Suprapubic skin (tissue), 4 donors: ENCODE results near the gene ASIP. TPM values are rescaled to one million over a fixed set of nuclear protein-coding genes. Genes with fewer than 3 reads are reported as not detected.
A peak's percentile ranks its signal among the peaks of the same experiment; 100 is the strongest.
"Not testable (repeated sequence)": the region's sequence is repeated elsewhere in the genome, so short reads cannot be mapped to it uniquely, and the experiment has no call there.

ENCODE experiments used
- DNase-seq, 2 donors: peaks; one replicate each; pipeline ENCODE4 v3.0.0-alpha.2; 2019; ENCODE audit warnings: low spot score in 2 of 2
- H3K27ac ChIP-seq: fragments of 200-600 bp; sonication (generic); one replicate; pipeline ENCODE4 v1.5.1; 2019
- H3K27me3 ChIP-seq: fragments of 200-600 bp; sonication (generic); one replicate; pipeline ENCODE4 v1.5.1; 2019
- H3K36me3 ChIP-seq: fragments of 200-600 bp; sonication (generic); one replicate; pipeline ENCODE4 v1.5.1; 2019
- H3K4me1 ChIP-seq: fragments of 200-600 bp; sonication (generic); one replicate; pipeline ENCODE4 v1.5.1; 2019
- H3K4me3 ChIP-seq: fragments of 200-600 bp; sonication (generic); one replicate; pipeline ENCODE4 v1.5.1; 2019; ENCODE audit warnings: mild to moderate bottlenecking
- H3K9me3 ChIP-seq: fragments of 200-600 bp; sonication (generic); one replicate; pipeline ENCODE4 v1.5.1; 2019
- EP300 ChIP-seq: sonication (generic); formaldehyde crosslinking; IDR thresholded peaks from one replicate; pipeline ENCODE4 v1.6.1; 2017; ENCODE audit warnings: antibody characterized with exemption
- POLR2A ChIP-seq, 2 donors: fragments of 450-650 bp; IDR thresholded peaks; one replicate each; pipeline ENCODE4 v1.6.1; 2017; ENCODE audit warnings: antibody characterized with exemption in 2 of 2, mild to moderate bottlenecking in 2 of 2, moderate library complexity in 2 of 2
- POLR2AphosphoS5 ChIP-seq, 3 donors: sonication (generic); formaldehyde crosslinking; IDR thresholded peaks; one replicate each; pipeline ENCODE4 v1.6.1; 2017; ENCODE audit warnings: antibody characterized with exemption in 3 of 3
- WGBS: methylation state at CpG from one replicate; pipeline ENCODE4 v1.1.5; 2018; 5-methylcytosine and 5-hydroxymethylcytosine counted together
- total RNA-seq, 4 donors: library from RNA; depleted of rRNA; stranded (reverse); fragments of >200 nt; gene quantifications; one replicate each; pipeline ENCODE4 v1.1.0, GENCODE V29; 2016
- TF ChIP-seq, protein P1 (sequence below), 2 donors: fragments of 200-600 bp in 1 of 2; fragments of 450-650 bp in 1 of 2; sonication (generic) in 1 of 2; IDR thresholded peaks; one replicate each; pipeline ENCODE4 v1.5.1; 2016 to 2019; ENCODE audit warnings: antibody characterized with exemption in 2 of 2, mild to moderate bottlenecking in 1 of 2, moderate library complexity in 1 of 2

ASIP gene
- total RNA-seq, 4 donors from 2014 or later: not detected

DNA sequence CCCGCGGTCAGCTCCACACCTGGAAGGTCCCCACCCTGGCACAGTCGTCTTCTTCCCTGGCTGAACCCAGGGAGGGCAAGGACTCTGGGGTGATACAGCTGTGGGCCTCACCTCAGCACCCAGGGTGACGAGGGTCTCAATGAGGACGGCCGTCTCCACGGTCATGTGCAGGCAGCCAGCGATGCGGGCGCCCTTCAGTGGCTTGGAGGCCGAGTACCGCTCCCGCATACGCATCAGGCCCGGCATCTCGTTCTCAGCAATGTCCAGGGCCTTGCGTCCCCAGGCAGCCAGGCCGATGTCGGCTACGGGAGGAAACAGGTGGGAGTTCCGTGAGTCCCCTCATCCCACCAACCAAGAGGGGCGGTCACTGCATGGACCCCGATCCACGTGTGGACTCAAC, 54.1 kb downstream of the ASIP start:
- Histone ChIP-seq H3K27me3 (no peaks in the 10 kb centered on the region), H3K4me3 (no peak overlapping the region), H3K4me1 (no peaks in the 10 kb centered on the region), H3K9me3 (no peaks in the 10 kb centered on the region), H3K27ac (no peak overlapping the region), H3K36me3 (peaks cover 48% of the 10 kb centered on the region)
- no peak for DNase-seq
- 100% methylated on average over 1 of the region's 24 CpGs for WGBS
- TF ChIP-seq POLR2AphosphoS5 (IDR thresholded peaks at IDR 0.05) (no peak), POLR2A (IDR thresholded peaks at IDR 0.05) (no peak), EP300 (no peak)
- TF ChIP-seq, protein P1, sequence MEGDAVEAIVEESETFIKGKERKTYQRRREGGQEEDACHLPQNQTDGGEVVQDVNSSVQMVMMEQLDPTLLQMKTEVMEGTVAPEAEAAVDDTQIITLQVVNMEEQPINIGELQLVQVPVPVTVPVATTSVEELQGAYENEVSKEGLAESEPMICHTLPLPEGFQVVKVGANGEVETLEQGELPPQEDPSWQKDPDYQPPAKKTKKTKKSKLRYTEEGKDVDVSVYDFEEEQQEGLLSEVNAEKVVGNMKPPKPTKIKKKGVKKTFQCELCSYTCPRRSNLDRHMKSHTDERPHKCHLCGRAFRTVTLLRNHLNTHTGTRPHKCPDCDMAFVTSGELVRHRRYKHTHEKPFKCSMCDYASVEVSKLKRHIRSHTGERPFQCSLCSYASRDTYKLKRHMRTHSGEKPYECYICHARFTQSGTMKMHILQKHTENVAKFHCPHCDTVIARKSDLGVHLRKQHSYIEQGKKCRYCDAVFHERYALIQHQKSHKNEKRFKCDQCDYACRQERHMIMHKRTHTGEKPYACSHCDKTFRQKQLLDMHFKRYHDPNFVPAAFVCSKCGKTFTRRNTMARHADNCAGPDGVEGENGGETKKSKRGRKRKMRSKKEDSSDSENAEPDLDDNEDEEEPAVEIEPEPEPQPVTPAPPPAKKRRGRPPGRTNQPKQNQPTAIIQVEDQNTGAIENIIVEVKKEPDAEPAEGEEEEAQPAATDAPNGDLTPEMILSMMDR (IDR thresholded peaks at IDR 0.05): no peak

DNA sequence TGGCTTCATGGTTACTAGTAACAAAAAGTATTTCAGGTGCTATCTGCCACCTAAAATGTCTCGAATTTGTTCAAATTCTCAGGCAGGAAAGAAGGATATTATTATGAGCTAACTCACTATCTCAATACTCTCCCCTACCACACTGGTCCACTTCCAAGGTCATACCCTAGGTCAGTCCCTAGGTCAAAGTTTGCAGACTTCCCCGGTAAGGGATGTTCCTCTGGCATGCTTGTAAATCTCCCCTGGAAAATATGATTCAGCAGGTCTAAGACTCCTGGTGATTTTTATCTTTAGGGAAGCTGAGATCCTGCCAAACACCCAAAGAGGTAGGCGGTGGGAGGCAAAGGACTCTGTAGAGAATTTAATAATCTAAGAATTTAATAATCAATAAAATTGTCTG, 55.2 kb downstream of the ASIP start:
- H3K27ac ChIP-seq: no peak overlapping the region
- H3K4me1 ChIP-seq: peaks cover 7% of the 10 kb centered on the region
- no peak for DNase-seq
- 72% methylated on average over 3 of the region's 3 CpGs for WGBS
- no peak overlapping the region for H3K4me3 ChIP-seq
- no peaks in the 10 kb centered on the region for H3K27me3 ChIP-seq
- TF ChIP-seq, protein P1 (IDR thresholded peaks at IDR 0.05): no peak
- TF ChIP-seq POLR2AphosphoS5 (IDR thresholded peaks at IDR 0.05): no peak
- no peak for TF ChIP-seq POLR2A (IDR thresholded peaks at IDR 0.05)
- no peak for TF ChIP-seq EP300
- H3K9me3 ChIP-seq: no peaks in the 10 kb centered on the region
- H3K36me3 ChIP-seq: peaks cover 36% of the 10 kb centered on the region

DNA sequence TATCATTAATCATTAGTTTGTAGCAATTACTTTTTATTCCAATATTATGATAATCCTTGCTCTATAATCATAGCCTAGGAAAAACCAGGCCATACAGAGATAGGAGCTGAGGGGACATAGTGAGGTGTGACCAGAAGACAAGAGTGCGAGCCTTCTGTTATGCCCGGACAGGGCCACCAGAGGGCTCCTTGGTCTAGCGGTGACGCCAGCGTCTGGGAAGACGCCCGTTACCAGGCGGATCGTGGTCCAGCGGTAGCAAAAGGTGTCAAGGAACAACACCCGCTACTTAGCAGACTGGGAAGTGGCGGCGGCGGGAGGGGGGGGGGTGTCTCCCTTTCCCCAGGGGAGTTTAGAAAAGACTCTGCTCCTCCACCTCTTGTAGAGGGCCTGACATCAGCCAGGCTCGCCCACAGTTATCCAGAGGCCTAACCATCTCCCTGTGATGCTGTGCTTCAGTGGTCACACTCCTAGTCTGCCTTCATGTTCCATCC, 57.1 kb downstream of the ASIP start:
- DNase-seq, H3K27ac ChIP-seq, H3K27me3 ChIP-seq, H3K4me3 ChIP-seq, H3K9me3 ChIP-seq: not testable (repeated sequence)
- peaks cover 20% of the 10 kb centered on the region for H3K36me3 ChIP-seq
- 77% methylated on average over 5 of the region's 15 CpGs for WGBS
- peaks cover 19% of the 10 kb centered on the region for H3K4me1 ChIP-seq
- TF ChIP-seq, protein P1 (IDR thresholded peaks at IDR 0.05): peak in 1 of 2 donors; percentile 17

DNA sequence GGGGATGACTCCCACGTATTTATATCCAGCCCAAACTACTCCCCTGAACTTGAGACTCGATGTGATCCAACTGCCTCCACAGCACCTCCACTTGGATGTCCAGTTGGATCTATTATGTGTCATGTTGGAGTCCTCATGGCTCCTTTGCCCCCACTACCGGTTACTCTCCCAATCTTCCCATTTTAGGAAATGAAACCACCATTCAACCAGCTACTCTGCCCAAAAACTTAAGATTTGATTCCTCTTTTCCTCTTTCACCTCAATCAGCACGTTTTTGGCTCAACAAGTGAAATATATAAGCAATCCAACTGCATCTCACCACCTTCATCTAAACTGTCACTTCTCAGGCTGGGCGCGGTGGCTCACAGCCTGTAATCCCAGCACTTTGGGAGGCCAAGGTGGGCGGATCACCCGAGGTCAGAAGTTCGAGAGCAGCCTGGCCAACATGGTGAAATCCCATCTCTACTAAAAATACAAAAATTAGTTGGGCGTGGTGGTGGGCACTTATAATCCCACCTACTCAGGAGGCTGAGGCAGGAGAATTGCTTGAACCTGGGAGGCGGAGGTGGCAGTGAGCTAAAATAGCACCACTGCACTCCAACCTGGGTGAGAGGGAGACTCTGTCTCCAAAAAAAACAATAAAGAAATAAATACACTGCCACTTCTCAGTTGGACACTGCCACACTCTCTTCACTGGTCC, 58.5 kb downstream of the ASIP start:
- 87% methylated on average over 11 of the region's 11 CpGs for whole genome bisulfite sequencing
- no peak for DNase-seq
- TF ChIP-seq POLR2A (IDR thresholded peaks at IDR 0.05) (no peak), EP300 (no peak), POLR2AphosphoS5 (IDR thresholded peaks at IDR 0.05) (no peak)
- TF ChIP-seq, protein P1 (IDR thresholded peaks at IDR 0.05): no peak
- peaks cover 8% of the 10 kb centered on the region for H3K36me3 ChIP-seq
- H3K27ac ChIP-seq: no peak overlapping the region
- no peaks in the 10 kb centered on the region for H3K27me3 ChIP-seq
- no peaks in the 10 kb centered on the region for H3K9me3 ChIP-seq
- H3K4me1 ChIP-seq: peaks cover 24% of the 10 kb centered on the region
- H3K4me3 ChIP-seq: no peak overlapping the region

DNA sequence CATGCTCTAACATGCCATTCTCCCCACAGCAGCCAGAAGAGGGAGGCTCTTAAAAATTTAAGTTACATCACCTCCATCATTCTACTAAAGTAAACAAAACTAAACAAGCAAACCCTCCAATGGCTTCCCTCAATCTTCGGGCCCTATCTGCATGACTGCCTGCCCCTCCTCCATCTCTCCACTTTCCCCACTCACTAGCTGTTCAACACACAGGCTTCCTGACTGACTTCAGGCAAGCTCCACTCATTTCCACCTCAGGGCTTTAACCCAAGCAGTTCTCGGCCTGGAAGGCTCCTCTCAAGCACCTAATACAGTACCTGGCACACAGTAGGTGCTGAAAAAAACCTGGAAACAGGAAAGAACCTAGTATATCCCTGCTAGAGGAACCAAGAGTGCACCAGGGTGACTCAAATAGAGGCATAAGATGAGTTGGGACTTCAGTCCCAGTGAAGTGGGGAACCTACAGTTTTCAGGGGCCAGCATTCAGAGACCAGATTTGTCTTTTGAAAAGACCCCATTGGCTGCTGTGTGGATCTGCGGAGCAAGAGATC, 59.1 kb downstream of the ASIP start:
- H3K4me1 ChIP-seq: peaks cover 24% of the 10 kb centered on the region
- H3K27me3 ChIP-seq: no peaks in the 10 kb centered on the region
- no peaks in the 10 kb centered on the region for H3K9me3 ChIP-seq
- H3K27ac ChIP-seq: no peak overlapping the region
- no peak for DNase-seq
- TF ChIP-seq POLR2AphosphoS5 (IDR thresholded peaks at IDR 0.05) (no peak), POLR2A (IDR thresholded peaks at IDR 0.05) (no peak), EP300 (no peak)
- TF ChIP-seq, protein P1 (IDR thresholded peaks at IDR 0.05): no peak
- no peak overlapping the region for H3K4me3 ChIP-seq
- 84% methylated on average over 3 of the region's 3 CpGs for WGBS
- H3K36me3 ChIP-seq: peaks cover 1% of the 10 kb centered on the region
